Keratinocyte (primary cell): Measurements from ENCODE around the gene ARTN. TPM values are rescaled to one million over a fixed set of nuclear protein-coding genes. Genes with fewer than 3 reads are reported as not detected.
A peak's percentile ranks its signal among the peaks of the same experiment; 100 is the strongest.

Source experiments
- DNase-seq: peaks from one replicate; pipeline ENCODE4 v3.0.0-alpha.2; 2011; ENCODE audit warnings: low read depth, missing footprints, low spot score
- FAIRE-seq: peaks from 2 replicates; lab custom pipeline; 2011; peaks lifted over from hg19 to GRCh38; lab: Jason Lieb, UNC
- H2AFZ ChIP-seq: 2 replicates; pipeline ENCODE4 v1.6.0; 2012; ENCODE audit warnings: low read length, control low read depth, inconsistent platforms; ENCODE audit not compliant: control insufficient read depth
- H3K27ac ChIP-seq: 2 replicates; pipeline ENCODE4 v1.5.1; 2011; ENCODE audit warnings: low read length; ENCODE audit not compliant: control insufficient read depth, insufficient read depth
- H3K27me3 ChIP-seq: 3 replicates; pipeline ENCODE4 v1.6.0; 2011; ENCODE audit warnings: low read length; ENCODE audit not compliant: control insufficient read depth, insufficient read depth; ENCODE audit errors: extremely low read depth
- H3K36me3 ChIP-seq, 2 experiments: 2 replicates in 1 of 2; 3 replicates in 1 of 2; pipeline ENCODE4 v1.5.1; 2011; ENCODE audit warnings: low read length in 2 of 2, mild to moderate bottlenecking in 1 of 2; ENCODE audit not compliant: control insufficient read depth in 2 of 2, insufficient read depth in 2 of 2; ENCODE audit errors: extremely low read depth in 1 of 2
- H3K4me1 ChIP-seq: 3 replicates; pipeline ENCODE4 v1.5.1; 2011; ENCODE audit warnings: low read length; ENCODE audit not compliant: control insufficient read depth, insufficient read depth; ENCODE audit errors: extremely low read depth
- H3K4me2 ChIP-seq: 3 replicates; pipeline ENCODE4 v1.6.0; 2011; ENCODE audit warnings: low read depth, low read length; ENCODE audit not compliant: control insufficient read depth, insufficient read depth; ENCODE audit errors: extremely low read depth
- H3K4me3 ChIP-seq, 3 experiments: fragments of 200-600 bp in 1 of 3; sonication (generic) in 1 of 3; 2 replicates in 2 of 3; 3 replicates in 1 of 3; pipeline ENCODE4 v1.5.1; 2011 to 2016; ENCODE audit warnings: low read length in 3 of 3, mild to moderate bottlenecking in 3 of 3, control low read depth in 2 of 3, inconsistent platforms in 1 of 3, low read depth in 1 of 3, mixed read lengths in 1 of 3, mixed run types in 1 of 3, moderate library complexity in 1 of 3; ENCODE audit not compliant: control insufficient read depth in 2 of 3, insufficient read depth in 2 of 3; ENCODE audit errors: extremely low read depth in 1 of 3
- H3K79me2 ChIP-seq: 2 replicates; pipeline ENCODE4 v1.6.0; 2012; ENCODE audit warnings: low read length; ENCODE audit not compliant: control insufficient read depth, insufficient read depth
- H3K9ac ChIP-seq: 3 replicates; pipeline ENCODE4 v1.6.0; 2011; ENCODE audit warnings: low read length; ENCODE audit not compliant: control insufficient read depth, insufficient read depth; ENCODE audit errors: extremely low read depth
- H3K9me1 ChIP-seq: 3 replicates; pipeline ENCODE4 v1.6.0; 2011; ENCODE audit warnings: low read length; ENCODE audit not compliant: control insufficient read depth, insufficient read depth; ENCODE audit errors: extremely low read depth
- H3K9me3 ChIP-seq: 2 replicates; pipeline ENCODE4 v1.5.1; 2012; ENCODE audit warnings: low read depth, low read length; ENCODE audit not compliant: control insufficient read depth
- H4K20me1 ChIP-seq: 3 replicates; pipeline ENCODE4 v1.6.0; 2011; ENCODE audit warnings: low read length; ENCODE audit not compliant: control insufficient read depth, insufficient read depth; ENCODE audit errors: extremely low read depth
- EZH2 ChIP-seq: IDR thresholded peaks from one replicate; pipeline ENCODE4 v1.6.1; 2012; ENCODE audit warnings: inconsistent platforms, mild to moderate bottlenecking, low read length, moderate library complexity
- dilution Hi-C: fragments of 300-500 bp; cut with MboI; formaldehyde crosslinking; loops from one replicate; pipeline ENCODE4 v1.7.0; 2020; ENCODE audit warnings: low sequenced_read_pairs; ENCODE audit not compliant: extremely low pct_ligation_motif_present
- polyA plus RNA-seq, 5 experiments: library from polyadenylated mRNA; depleted of rRNA in 3 of 5; stranded (reverse) in 3 of 5; stranded (forward) in 1 of 5; unstranded in 1 of 5; fragments of >200 nt; gene quantifications; 1 replicate in 1 of 5; 2 replicates in 3 of 5; 3 replicates in 1 of 5; pipeline versions ENCODE4 v1.2.1 to v1.2.3, GENCODE V29; 2011 to 2012; ENCODE audit warnings: missing spikeins in 2 of 5, low read depth in 1 of 5, low replicate concordance in 1 of 5
- TF ChIP-seq, protein P1 (sequence below), 3 experiments: IDR thresholded peaks in 1 of 3; conservative IDR thresholded peaks in 1 of 3; optimal IDR thresholded peaks in 1 of 3; 2 replicates in 2 of 3; 3 replicates in 1 of 3; pipeline versions ENCODE3 to v1.5.1; 2011; ENCODE audit warnings: low read length in 3 of 3, mild to moderate bottlenecking in 3 of 3, moderate library complexity in 2 of 3, control low read depth in 1 of 3, inconsistent platforms in 1 of 3; ENCODE audit not compliant: insufficient read depth in 2 of 3; ENCODE audit errors: extremely low read depth in 1 of 3

ARTN gene
- polyA plus RNA-seq, 1 donor (not counting 4 experiments of a cell fraction or from before 2014, with no cell fraction given), result 27.2 TPM

DNA sequence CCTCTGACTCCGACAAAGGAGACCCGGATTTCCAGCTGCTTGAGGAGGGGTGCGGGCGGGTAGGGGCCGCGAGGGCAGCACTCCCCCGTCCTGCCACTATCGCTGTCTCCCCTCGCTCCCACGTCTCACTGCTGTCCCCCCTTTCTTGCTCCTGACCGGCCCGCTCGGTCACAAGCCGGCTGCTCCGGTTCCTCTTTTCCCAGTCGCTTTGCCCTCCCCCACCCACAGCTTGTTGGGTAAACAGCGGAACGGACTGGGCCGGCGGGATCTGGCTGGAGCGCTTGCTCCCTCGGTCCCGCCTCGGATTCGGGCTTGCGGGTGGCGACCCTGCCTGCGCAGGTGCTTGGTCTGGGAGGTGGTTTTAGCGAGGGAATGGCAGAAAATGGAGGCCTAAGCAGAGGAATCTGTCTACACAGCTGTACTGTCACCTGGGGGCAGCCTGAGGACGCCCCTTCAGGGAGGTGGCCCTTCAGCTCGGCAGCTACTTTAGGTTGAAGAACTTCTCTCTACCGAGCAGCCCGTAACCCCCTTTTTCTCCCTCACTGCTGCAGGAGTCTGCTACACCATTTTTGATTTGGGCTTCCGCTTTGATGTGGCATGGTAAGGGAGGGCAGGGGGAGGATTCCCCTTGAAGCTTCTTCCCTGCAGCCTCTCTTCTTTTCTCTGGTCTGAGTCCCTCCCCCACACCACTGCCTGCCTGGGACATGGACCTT, 41.8 kb downstream of the ARTN start:
- peaks cover 45% of the 10 kb centered on the region for H3K4me1 ChIP-seq
- peak overlapping the region; percentile 87 for H3K9ac ChIP-seq
- peaks cover 30 to 32% of the 10 kb centered on the region in 2 experiments for H3K36me3 ChIP-seq
- peak overlapping the region; percentile 90 to 99 (median 93) for H3K4me3 ChIP-seq
- no peak overlapping the region for H2AFZ ChIP-seq
- H3K27ac ChIP-seq, result peak overlapping the region; percentile 74
- TF ChIP-seq, protein P1, sequence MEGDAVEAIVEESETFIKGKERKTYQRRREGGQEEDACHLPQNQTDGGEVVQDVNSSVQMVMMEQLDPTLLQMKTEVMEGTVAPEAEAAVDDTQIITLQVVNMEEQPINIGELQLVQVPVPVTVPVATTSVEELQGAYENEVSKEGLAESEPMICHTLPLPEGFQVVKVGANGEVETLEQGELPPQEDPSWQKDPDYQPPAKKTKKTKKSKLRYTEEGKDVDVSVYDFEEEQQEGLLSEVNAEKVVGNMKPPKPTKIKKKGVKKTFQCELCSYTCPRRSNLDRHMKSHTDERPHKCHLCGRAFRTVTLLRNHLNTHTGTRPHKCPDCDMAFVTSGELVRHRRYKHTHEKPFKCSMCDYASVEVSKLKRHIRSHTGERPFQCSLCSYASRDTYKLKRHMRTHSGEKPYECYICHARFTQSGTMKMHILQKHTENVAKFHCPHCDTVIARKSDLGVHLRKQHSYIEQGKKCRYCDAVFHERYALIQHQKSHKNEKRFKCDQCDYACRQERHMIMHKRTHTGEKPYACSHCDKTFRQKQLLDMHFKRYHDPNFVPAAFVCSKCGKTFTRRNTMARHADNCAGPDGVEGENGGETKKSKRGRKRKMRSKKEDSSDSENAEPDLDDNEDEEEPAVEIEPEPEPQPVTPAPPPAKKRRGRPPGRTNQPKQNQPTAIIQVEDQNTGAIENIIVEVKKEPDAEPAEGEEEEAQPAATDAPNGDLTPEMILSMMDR (optimal IDR thresholded peaks at IDR 0.05 in 1 of 3, IDR thresholded peaks at IDR 0.05 in 1 of 3, conservative IDR thresholded peaks at IDR 0.05 in 1 of 3; ENCODE audit: extremely low read depth in 1 of 3, insufficient read depth in 2 of 3, low read length in 3 of 3), result no peak
- TF ChIP-seq EZH2, result no peak
- no peaks in the 10 kb centered on the region for H3K9me3 ChIP-seq
- H3K9me1 ChIP-seq, result peaks cover 5% of the 10 kb centered on the region
- no peaks in the 10 kb centered on the region for H4K20me1 ChIP-seq
- DNase-seq, result no peak
- peak overlapping the region; percentile 95 for H3K4me2 ChIP-seq
- no peaks in the 10 kb centered on the region for H3K27me3 ChIP-seq
- peaks cover 46% of the 10 kb centered on the region for H3K79me2 ChIP-seq
- FAIRE-seq, result peak; percentile 34
- dilution Hi-C loops, result no loop called here

DNA sequence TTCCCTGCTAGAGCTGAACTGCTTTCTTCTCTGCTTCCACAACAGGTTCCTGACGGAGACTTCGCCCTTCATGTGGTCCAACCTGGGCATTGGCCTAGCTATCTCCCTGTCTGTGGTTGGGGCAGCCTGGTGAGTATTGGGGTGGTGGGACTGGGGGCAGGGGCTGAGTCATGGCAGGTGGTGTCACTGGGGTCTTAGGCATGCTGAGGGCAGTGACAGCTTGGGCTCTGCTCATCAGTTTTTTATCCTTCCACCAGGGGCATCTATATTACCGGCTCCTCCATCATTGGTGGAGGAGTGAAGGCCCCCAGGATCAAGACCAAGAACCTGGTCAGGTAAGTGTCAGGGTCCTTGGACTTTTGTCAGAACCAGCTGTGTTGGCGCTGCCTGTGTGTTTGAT, 42.4 kb downstream of the ARTN start:
- DNase-seq (no peak), FAIRE-seq (no peak)
- TF ChIP-seq, protein P1 (optimal IDR thresholded peaks at IDR 0.05 in 1 of 3, IDR thresholded peaks at IDR 0.05 in 1 of 3, conservative IDR thresholded peaks at IDR 0.05 in 1 of 3; ENCODE audit: extremely low read depth in 1 of 3, insufficient read depth in 2 of 3, low read length in 3 of 3), result peak in 1 of 3 experiments; percentile 16
- TF ChIP-seq EZH2, result no peak
- peak overlapping the region; percentile 87 for H3K9ac ChIP-seq
- H3K27me3 ChIP-seq, result no peaks in the 10 kb centered on the region
- H3K79me2 ChIP-seq, result peaks cover 43% of the 10 kb centered on the region
- dilution Hi-C loops, result no loop called here
- peaks cover under 1% of the 10 kb centered on the region for H3K9me1 ChIP-seq
- no peaks in the 10 kb centered on the region for H4K20me1 ChIP-seq
- H3K9me3 ChIP-seq, result no peaks in the 10 kb centered on the region
- no peak overlapping the region for H3K27ac ChIP-seq
- H3K4me2 ChIP-seq, result peak overlapping the region; percentile 95
- no peak overlapping the region for H2AFZ ChIP-seq
- peak overlapping the region; percentile 90 to 99 (median 93) for H3K4me3 ChIP-seq
- H3K4me1 ChIP-seq, result peaks cover 43% of the 10 kb centered on the region
- peaks cover 30% of the 10 kb centered on the region in 2 experiments for H3K36me3 ChIP-seq
